AML-193 (cell line): ENCODE data around the gene CARHSP1.
"Not testable (repeated sequence)": the region's sequence is repeated elsewhere in the genome, so short reads cannot be mapped to it uniquely, and the experiment has no call there.

ENCODE experiments used
- DNase-seq, 2 experiments: peaks; one replicate each; lab custom pipeline; 2025; lab: John Stamatoyannopoulos, UW

CARHSP1 gene

DNA sequence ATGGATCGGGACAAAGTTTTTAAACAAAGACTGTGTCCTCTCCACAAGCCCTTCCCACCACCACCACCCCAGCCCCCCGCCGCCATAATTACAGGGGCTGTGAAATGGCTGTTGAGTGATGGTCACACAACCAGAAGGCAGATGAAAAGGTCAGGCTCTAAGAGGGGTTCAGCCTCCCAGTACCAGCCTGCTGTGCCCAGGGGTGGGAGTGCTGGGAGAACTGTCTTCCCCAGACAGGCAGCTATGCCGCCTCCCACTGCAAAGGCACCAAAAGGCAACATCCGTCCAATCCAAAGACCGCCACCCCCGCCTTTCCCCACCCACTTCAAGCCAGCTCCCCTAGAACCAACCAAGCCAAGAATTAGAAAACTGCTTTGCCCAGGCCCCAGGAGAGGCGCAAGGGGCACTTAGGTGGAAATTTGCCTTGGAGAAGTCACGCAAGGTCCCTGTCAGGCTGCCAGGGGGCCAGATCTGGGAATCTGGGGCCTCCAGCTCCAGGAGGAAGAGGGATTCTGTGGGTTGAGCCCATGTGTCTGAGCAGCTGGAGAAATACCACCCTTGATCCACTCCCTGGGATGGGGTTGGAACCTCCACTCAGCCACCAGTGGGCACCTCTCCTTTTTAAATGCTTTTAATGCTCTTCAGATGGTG lies 14.4 kb downstream of the CARHSP1 start:
- DNase-seq: no peak

DNA sequence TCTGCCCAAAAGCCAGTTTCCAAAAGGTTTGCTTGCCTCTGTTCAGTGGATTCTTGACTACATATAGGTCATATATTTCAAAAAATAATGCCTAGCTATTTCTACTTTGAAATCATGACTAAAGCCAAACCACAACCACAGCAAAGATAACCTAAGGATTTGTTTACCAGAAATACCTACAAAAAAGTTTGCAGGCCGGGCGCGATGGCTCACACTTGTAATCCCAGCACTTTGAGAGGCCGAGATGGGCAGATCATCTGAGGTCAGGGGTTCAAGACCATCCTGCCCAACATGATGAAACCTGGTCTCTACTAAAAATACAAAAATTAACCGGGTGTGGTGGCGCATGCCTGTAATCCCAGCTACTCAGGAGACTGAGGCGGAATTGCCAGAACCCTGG lies 15.2 kb downstream of the CARHSP1 start:
- no peak for DNase-seq

DNA sequence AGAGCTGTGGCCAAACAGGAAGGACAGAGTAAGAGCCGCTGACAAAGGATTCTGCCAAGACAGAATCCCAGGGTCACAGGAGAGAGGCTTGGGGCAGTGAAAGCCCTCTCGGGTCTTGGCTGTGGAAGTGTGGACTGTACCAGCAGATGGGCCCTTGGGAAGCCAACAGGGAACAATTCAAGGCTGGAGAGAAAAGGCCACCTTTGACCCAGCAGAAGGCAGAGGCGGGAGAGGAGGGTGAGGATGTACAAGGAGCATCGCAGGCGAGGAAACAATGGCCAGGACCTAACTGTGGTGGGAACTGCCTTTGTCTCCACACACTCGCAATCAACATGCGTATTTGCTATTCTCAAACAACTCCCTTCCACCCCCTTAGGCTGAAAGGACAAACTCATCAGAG lies 15.7 kb downstream of the CARHSP1 start:
- no peak for DNase-seq

DNA sequence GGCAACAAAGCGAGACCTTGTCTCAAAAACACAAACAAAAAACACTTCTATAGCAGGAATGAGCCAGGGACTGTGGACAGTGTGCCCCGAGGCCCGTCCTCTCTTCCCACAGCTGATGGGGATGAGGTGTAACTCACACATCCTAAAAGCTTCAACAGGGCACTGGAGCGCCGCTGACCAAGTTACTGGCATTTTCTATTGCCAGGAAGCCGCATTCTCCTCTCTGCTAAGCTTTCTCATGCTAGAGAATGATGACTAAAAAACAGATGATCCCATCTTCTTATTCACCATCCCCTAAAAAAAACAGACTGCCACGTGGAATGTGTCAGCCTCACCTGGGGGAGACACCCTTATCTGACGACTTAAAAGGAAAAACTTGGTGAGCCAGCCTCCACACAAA lies 16.3 kb downstream of the CARHSP1 start:
- no peak for DNase-seq

DNA sequence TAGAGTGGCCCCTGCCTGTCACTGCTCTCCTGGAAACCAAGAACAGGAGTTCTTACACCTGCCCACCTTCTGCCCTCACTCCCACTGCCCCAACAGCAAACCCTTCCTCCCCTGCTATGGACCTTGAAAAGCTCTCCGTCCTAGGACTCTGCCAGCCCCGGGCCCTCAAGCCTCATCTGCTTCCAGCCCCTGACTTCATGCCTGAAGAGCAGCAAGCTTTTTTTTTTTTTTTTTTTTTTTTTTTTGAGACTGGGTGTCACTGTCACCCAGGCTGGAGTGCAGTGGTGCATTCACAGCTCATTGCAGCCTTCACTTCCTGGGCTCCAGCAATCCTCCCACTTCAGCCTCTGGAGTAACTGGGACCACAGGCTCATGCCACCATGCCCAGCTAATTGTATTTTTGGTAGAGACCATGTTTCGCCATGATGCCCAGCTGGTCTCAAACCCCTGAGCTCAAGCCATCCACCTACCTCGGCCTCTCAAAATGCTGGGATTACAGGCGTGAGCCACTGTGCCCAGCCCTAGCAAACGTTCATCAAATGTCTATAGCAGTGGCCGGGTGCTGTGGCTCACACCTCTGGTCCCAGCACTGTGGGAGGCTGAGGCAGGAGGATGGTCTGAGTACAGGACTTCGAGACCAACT lies 16.9 kb downstream of the CARHSP1 start:
- DNase-seq: no peak

DNA sequence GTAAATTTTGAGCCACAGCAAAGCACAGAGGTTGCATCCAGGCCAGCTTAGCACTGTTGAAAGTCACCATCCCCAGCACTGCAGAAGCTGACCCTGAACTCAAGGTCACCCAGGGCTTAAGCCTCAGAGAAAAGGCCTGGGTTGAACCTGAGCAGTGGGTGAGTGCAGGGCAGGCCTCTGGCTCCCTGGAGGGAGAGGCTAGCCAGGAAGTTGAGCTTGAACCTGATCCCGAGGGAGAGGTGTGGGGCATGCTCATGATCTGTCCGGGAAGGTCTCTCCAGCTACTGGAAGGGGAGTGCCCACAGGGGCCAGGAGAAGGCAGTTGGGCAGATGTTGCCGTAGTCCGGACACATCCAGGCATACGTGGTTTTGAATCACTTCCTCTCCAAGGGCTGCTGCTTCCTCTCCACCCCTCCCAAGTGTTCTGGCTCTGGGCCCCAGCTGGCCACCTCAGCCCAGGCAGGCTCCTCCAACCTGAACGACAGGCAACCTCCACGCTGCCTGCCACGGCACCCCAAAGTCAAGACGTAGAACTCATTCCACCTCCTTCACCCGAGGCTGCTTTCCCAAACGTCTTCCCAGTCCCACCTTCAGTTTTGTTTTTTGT lies 18.4 kb downstream of the CARHSP1 start:
- peak; percentile 69 for DNase-seq

DNA sequence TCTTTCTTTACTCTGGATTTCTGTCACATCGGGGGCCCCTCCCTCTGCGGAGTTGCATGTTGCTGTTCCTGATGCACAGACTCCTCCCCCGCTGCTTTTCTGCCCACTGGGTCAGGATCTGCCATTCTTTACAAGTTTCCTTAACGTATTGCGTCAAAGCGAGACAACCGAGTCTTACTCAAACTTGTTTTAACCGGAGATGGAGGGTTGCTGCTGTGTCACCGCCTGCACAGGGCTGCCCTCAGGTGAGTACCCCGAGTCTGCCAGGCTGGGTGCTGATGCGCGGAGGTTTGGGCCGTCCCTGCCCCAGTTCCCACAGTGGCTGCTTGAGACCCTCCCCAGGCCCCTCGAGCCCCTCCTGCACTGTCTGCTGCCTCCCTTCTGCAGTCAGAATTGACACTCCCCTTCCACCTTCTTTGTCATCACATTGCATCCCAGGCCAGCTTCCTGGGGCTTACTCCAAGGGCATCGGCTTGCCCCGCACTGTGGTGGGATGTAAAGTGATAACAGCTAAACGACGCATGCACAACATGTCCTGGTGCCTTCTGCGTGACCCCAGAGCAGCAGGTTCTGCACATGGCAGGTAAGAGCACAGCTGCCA lies 19.3 kb downstream of the CARHSP1 start:
- no peak for DNase-seq

DNA sequence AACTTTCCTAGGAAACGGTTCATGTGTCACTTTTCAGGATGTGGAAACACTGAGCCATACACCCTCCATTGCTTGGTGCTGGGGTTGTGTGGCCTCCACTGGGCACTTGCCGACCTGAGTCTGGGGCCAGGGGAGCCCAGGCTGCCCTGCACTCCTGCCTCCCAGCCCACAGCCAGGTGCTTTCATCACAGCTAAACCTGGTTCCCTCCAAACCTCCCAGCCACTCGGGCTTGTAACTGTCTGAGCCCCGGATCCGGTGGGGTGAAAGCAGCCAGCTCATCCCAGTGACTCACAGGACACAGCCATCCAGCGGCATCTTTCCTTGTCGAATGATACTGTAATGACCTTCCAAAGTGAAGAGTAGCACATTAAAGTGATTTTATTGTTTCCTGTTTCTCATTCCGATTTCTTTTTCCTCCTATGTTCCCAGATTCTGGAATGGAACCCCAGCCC lies 19.8 kb downstream of the CARHSP1 start:
- no peak for DNase-seq

DNA sequence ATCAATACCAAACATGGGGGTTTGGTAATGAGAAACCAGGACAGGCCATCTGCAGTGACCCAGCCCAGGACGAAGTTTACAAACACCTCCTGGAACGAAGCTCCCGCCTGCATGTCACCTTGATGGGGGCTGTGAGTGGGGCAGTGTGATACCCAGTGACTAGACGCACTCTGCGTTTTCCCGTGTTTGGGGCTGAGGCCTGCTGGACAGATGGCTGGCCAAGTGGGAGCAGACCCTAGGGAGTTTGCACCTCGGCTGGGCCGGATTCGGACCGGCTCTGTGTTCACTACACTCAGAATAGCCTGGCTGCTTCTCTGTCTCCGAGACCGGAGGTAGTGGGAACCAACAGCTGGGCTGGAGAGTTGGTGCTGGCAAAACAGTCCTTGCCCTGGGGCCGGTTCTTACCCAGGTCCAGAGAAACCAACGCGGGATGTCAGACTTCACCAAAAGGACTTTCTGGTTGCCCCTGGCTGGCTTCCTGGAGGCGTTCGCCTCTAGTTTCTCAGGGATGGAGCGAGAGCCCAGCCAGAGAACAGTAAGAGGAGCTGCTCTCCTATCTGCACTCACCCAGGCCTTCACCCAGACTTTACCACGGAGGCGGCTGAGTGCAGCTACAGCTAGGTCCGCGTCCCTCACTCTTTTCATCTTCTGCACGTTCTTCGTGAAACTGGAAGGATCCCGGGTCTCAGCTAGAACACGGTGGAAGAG lies 20.4 kb downstream of the CARHSP1 start:
- DNase-seq: no peak

DNA sequence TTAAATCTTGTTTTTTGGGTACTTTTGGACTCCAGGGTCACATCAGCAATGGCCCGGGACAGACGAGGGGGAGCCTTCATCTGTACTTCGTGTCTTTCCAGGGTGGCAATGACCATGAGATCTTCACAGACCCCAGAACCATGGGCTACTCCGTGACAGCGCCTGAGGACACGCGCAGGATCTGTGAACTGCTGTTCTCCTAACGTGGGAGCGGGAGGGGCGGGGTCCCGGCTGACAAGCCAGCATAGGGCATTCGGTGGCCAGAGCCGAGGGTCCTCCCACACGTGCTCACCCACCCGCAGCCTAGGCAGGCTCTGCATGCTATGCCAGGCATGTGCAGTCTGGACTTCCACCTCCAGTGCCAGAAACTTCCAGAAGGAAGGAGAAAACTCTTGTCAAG lies 21.2 kb downstream of the CARHSP1 start:
- DNase-seq: no peak

DNA sequence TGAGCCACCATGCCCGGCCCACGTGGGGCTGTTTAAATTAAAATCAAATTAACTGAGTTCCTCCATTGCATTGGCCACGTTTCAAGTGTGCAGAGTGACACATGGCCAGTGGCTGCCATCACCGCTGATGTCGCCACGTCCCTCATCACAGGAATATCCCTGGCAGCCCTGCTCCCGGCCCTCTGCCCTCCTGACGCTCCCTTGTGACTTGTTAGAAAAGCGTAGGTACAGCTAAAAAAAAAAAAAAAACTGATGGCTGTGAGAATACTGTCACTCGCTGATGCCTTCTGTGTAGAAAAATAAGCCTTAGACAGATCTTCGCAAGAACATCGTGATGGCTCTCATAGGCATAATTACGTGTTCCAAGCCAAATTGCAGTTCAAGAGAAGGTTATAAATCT lies 21.7 kb downstream of the CARHSP1 start:
- DNase-seq: no peak

DNA sequence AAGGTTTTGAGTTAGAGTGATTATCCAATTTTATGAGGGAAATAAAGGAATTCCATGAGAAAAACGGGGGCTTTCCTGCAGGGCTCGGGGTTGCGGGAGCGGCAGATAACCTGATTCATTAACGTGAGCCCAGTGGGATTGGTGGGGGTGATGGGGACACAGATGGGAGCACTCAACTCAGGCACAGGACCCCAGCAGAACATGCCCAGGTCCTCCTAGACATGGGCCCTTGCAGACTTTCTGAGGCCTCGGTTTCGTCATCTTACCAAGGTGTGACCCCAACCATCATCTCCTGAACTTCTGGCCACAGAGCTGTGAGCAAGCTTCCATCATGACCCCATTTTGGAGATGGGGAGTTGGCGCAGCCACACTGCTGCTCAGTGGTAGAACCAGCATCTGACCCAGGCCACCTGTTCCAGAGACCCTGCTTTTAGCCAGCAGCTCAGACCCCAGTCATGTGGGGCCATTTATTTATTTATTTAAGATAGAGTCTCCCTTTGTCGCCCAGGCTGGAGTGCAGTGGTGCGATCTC lies 22.3 kb downstream of the CARHSP1 start:
- DNase-seq: no peak

DNA sequence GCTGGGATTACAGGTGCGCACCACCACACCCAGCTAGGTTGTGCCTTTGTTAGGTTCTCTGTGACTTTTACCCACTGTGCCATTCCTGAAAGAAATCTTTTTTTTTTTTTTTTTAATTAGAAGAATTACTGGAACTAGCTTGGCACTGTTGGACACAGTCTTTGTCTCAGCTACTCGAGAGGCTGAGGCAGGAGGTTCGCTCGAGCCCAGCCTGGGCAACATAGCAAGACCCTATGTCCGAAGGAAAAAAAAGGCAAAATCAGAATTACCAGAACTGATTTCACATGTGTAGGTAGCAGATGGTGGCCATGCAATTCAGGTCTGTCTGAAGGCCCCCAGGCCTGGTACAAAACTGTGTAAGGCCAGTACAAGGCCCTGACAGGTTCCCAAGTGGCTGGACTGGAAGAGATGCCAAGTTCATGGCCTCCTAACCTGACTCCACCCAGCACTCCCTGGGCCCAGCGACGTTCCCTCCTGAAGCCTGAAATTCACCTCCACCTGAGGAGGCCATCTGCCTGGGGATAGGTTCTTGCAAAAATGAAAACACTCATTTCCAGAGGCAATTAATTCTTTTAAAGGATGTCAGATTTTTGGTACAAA lies 23.0 kb downstream of the CARHSP1 start:
- no peak for DNase-seq

DNA sequence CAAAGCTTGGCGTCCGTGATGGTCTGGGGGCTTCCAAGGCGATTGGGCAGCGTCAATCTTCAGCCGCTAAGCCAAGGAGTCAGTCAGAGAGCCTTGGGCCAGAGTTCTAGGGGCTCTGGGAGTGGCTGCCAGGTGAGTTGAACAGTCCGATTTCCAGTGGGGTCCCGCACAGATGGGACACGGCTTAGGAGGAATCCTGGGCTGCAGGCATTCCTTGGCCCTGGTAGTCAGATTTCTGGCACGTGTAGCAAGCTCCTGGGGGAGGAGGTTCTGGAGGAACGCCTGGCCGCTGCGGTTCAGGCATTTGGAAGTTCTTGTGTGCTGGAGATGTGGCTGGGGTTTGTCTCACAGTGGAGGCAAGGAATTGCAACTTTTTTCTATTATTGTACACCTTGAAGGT lies 25.5 kb downstream of the CARHSP1 start:
- not testable (repeated sequence) for DNase-seq

DNA sequence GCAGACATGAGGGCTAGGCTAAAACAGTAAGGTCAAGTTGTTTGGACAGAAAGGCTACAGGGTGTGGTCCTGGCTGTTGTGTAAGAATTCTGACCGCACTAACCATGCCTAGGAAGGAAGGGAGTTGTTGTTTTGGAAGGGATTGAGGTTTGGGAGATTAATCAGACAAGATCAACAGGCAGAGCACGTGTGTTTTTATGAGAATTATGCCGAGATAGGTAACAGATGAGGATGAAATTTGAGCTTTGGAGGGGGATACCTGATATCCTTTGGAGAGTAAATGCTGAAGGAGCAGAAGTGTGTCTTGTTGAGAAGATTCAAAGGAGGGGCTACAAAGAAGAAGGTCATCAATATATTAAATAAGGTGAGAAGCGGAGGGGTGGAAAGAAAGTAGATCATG lies 26.8 kb downstream of the CARHSP1 start:
- not testable (repeated sequence) for DNase-seq

DNA sequence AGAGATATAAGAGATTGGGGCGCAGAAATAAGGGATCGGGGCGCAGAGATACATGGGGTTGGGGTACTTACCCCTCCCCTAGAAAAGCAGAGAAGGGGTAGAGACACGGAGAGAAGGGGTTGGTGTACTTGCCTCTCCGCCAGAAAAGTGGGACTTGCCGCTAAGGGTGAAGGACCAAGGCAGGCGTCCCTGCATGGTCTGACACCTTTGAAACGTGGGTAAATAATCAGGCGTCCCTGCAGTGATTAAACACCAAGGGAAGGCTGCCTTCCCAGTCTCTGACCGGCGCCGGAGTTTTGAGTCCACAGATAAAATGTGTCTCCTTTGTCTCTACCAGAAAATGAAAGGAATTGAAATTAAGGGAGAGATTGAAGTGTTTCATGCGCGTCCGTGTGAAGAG lies 31.2 kb downstream of the CARHSP1 start:
- DNase-seq: not testable (repeated sequence)

DNA sequence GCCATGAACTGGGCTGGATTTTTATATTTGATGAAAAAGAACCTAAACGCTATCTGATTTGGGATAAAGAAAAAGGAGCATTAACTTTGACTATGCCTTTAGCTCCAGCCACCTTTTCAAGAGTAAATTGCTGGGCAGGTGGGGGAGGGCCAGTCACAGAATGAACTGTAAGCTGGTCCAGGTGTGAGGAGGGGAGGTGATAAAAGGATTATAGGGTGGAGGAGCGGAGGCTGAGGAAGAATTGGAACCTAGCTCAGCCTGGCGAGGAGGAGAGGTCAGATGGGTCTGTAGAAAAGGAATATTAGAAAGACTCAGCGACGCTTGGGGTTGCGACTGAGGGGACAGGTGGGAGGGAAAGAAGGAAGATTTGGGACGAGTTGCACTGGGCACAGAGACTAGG lies 32.0 kb downstream of the CARHSP1 start:
- not testable (repeated sequence) for DNase-seq

DNA sequence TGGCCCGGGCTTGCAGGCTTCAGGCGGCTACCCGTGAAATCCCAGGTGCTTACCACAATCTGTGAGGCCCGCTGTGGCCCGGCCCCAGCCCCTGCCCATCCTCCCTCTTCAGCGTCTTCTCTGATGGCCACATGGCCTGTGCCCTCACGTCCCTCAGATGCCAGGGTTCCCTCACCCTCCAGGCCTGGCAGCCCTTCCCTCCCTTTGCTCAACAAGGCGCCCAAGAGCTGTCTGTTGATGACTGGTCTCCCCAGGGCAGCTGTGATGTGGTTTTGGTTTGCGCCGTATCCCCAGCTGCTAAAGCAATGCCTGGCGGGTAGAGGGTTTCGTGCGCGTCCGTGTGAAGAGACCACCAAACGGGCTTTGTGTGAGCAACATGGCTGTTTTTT lies 36.1 kb downstream of the CARHSP1 start:
- DNase-seq: no peak

DNA sequence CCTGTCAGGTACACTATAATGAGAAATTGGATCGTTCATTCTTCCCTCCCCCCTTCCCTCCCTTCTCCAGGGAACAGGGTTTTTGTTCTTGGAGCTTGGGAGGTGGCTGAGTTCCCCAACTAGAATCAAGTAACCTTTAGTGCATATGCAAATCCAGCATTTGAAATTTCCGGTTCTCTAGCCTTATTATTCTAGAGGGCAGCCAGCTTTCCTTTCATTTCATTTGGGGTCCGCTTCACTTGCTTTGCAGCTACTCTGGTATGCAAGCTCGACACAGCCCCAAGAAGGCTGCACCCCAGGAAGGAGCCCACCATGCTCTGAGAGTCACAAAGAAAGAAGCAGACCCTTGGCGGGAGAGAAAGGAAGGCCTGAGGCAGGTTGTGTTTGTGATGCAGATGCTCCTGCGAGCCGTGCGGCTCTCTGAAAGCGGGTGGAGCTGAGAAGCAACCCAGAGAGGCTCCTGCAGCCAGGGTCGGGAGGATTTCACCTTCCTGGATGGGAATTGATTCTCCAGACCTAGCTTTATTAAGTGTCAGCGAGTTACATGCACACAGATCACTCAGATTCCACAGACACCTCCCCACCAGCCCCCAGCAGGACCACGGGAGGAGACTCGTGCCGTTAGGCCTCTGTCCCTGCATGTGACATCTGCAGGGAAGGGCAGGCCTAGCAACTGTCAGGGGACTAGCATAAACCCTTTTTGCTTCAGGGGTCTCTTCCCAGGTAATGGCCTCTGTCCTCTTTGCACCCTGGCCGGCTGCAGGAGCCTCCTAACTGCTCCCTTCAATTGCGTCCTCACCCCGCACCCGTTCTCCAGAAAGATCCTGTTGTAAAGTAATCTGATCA lies 36.7 kb downstream of the CARHSP1 start:
- DNase-seq: no peak

DNA sequence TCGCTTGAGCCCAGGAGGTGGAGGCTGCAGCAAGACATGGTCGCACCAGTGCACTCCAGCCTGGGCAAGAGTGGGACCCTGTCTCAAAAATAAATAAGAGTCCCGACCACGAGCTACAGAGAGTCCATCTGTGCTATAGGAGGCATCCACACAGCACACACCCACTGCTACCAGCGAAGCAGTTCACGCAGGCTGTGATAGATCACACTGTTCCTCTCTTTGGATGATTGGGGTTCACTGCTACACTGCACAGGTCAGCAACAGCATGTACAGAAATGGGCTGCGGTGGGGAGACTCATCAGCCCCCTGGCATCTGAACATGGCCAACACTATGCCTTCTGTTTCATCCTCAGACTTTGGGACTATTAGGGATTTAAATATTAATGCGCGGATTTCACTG lies 37.4 kb downstream of the CARHSP1 start:
- no peak for DNase-seq
